Activated CD4-positive, alpha-beta T cell treated with anti-CD3 and anti-CD28 coated beads for 36 hours (primary cell): ENCODE data around the gene CACNB1. TPM values are rescaled to one million over a fixed set of nuclear protein-coding genes. Genes with fewer than 3 reads are reported as not detected.

Experiments
- ATAC-seq: fragments of 200-7000 bp; cut with Tn5 transposase; one replicate; pipeline ENCODE4 v1.10.0; 2021; ENCODE audit warnings: mild to moderate bottlenecking, moderate library complexity
- CTCF ChIA-PET: fragments of 350-600 bp; sonication (Branson Sonifier 250); formaldehyde crosslinking; loops from one replicate; lab custom pipeline; 2021; ENCODE audit warnings: antibody characterized with exemption; lab: Charles Lee
- POLR2A ChIA-PET: fragments of 350-600 bp; sonication (Branson Sonifier 250); formaldehyde crosslinking; loops from one replicate; lab custom pipeline; 2021; ENCODE audit warnings: antibody characterized with exemption, inconsistent platforms; lab: Charles Lee
- DNase-seq: peaks from one replicate; pipeline ENCODE4 v3.0.0-alpha.2; 2020
- H3K27ac Mint-ChIP-seq: one replicate; pipeline ENCODE4 v1.8.0; 2021; ENCODE audit warnings: mixed read lengths
- H3K27me3 Mint-ChIP-seq: one replicate; pipeline ENCODE4 v1.8.0; 2021; ENCODE audit warnings: mixed read lengths
- H3K36me3 Mint-ChIP-seq: one replicate; pipeline ENCODE4 v1.8.0; 2021; ENCODE audit warnings: low read depth, mixed read lengths
- H3K4me1 Mint-ChIP-seq: one replicate; pipeline ENCODE4 v1.8.0; 2021; ENCODE audit warnings: mixed read lengths
- H3K4me3 Mint-ChIP-seq: one replicate; pipeline ENCODE4 v1.8.0; 2021; ENCODE audit warnings: mild to moderate bottlenecking, moderate library complexity, mixed read lengths
- H3K9me3 Mint-ChIP-seq: one replicate; pipeline ENCODE4 v1.8.0; 2021; ENCODE audit warnings: low read depth, mixed read lengths
- intact Hi-C, 2 experiments: fragments of 100-400 bp; cut with DNase I in 1 of 2; cut with micrococcal nuclease in 1 of 2; formaldehyde crosslinking; loops; one replicate each; pipeline versions ENCODE4 v1.14.2 to v1.15.1; 2022 to 2024; cut with DNase I, micrococcal nuclease
- total RNA-seq, 2 experiments: library from RNA; stranded (reverse); gene quantifications; one replicate each; pipeline ENCODE4 v1.2.3, GENCODE V29; 2021

The CACNB1 gene
- total RNA-seq, 2 experiments from 2014 or later: 11.8 to 12.3 TPM

GRCh38 chr17:39200957-39201510, 3.6 kb upstream of the CACNB1 start:
- peaks cover 51% of the 10 kb centered on the region for H3K4me1 Mint-ChIP-seq
- ATAC-seq: no peak
- intact Hi-C loops: loop anchor here (1.0 to 10.0 kb wide), 7 partner anchors 47 to 500 kb away; partner anchors contain the start of genes CDK12 (in 2 of the 2), PPP1R1B (in 1 of the 2) and RPL23 (in 1 of the 2)
- CTCF ChIA-PET: interaction anchor here (0.8 to 1.7 kb wide), 3 partner anchors 41 to 218 kb away, joined by 3 to 4 read pairs (median 4); no protein-coding TSS in a partner anchor
- peak overlapping the region; percentile 98 for H3K4me3 Mint-ChIP-seq
- no peak for DNase-seq
- no peaks in the 10 kb centered on the region for H3K9me3 Mint-ChIP-seq
- H3K36me3 Mint-ChIP-seq: peaks cover 53% of the 10 kb centered on the region
- POLR2A ChIA-PET: no interaction called here
- peak overlapping the region; percentile 100 for H3K27ac Mint-ChIP-seq
- no peaks in the 10 kb centered on the region for H3K27me3 Mint-ChIP-seq

GRCh38 chr17:39200070-39200879, 2.8 kb upstream of the CACNB1 start, which contains the start of gene RPL19:
Gene RPL19, plus strand, starts transcription at chr17:39200283. Its CDS starts 62 bp downstream, at chr17:39200345.
- Mint-ChIP-seq H3K27ac (peak within 1 kb of the TSS; percentile 100), H3K4me1 (peaks cover 51% of the 10 kb centered on the region), H3K36me3 (peaks cover 53% of the 10 kb centered on the region), H3K4me3 (peak within 1 kb of the TSS; percentile 98), H3K27me3 (no peaks in the 10 kb centered on the region), H3K9me3 (no peaks in the 10 kb centered on the region)
- DNase-seq (peak; percentile 88), ATAC-seq (peak; percentile 70)
- intact Hi-C loops: loop anchor here (1.0 to 10.0 kb wide), 7 partner anchors 46 to 499 kb away; partner anchors contain the start of genes CDK12 (in 2 of the 2), PPP1R1B (in 1 of the 2) and RPL23 (in 1 of the 2)
- ChIA-PET CTCF (interaction anchor here (0.6 to 4.2 kb wide), 20 partner anchors 9 to 970 kb away, joined by 3 to 22 read pairs (median 4); partner anchors contain the start of gene PLXDC1), POLR2A (interaction anchor here (0.6 to 1.2 kb wide), 8 partner anchors 8 to 106 kb away, joined by 3 to 6 read pairs (median 4); no protein-coding TSS in a partner anchor)

GRCh38 chr17:39199820-39200069, 2.3 kb upstream of the CACNB1 start:
- no peaks in the 10 kb centered on the region for H3K27me3 Mint-ChIP-seq

GRCh38 chr17:39198186-39198566, 707 bp upstream of the CACNB1 start:
- H3K4me1 Mint-ChIP-seq: peaks cover 41% of the 10 kb centered on the region
- ATAC-seq: no peak
- ChIA-PET POLR2A (no interaction called here), CTCF (interaction anchor here (0.7 to 4.2 kb wide), 3 partner anchors 34 to 44 kb away, joined by 3 to 22 read pairs (median 5); no protein-coding TSS in a partner anchor)
- peak overlapping the region; percentile 98 for H3K4me3 Mint-ChIP-seq
- intact Hi-C loops: loop anchor here (2.0 to 5.0 kb wide), 3 partner anchors 33 to 326 kb away; partner anchors contain the start of genes LASP1 (in 1 of the 2) and PLXDC1 (in 1 of the 2)
- no peaks in the 10 kb centered on the region for H3K27me3 Mint-ChIP-seq
- DNase-seq: no peak
- H3K9me3 Mint-ChIP-seq: no peaks in the 10 kb centered on the region
- peaks cover 33% of the 10 kb centered on the region for H3K36me3 Mint-ChIP-seq
- H3K27ac Mint-ChIP-seq: peak overlapping the region; percentile 100

More at GRCh38 chr17:39199820-39200069, 2.3 kb upstream of the CACNB1 start:
- Mint-ChIP-seq H3K36me3 (peaks cover 48% of the 10 kb centered on the region), H3K27ac (peak overlapping the region; percentile 100), H3K4me1 (peaks cover 51% of the 10 kb centered on the region), H3K9me3 (no peaks in the 10 kb centered on the region), H3K4me3 (peak overlapping the region; percentile 98)
- POLR2A ChIA-PET: interaction anchor here (0.6 to 1.2 kb wide), 8 partner anchors 9 to 105 kb away, joined by 3 to 6 read pairs (median 4); no protein-coding TSS in a partner anchor
- DNase-seq: peak; percentile 95
- CTCF ChIA-PET: interaction anchor here (0.6 to 4.2 kb wide), 18 partner anchors 10 to 970 kb away, joined by 3 to 22 read pairs (median 5); partner anchors contain the start of gene PLXDC1
- intact Hi-C loops: loop anchor here (1.0 to 10.0 kb wide), 10 partner anchors 35 to 498 kb away; partner anchors contain the start of genes CDK12 (in 2 of the 2), LASP1 (in 1 of the 2), PLXDC1 (in 1 of the 2) and PPP1R1B (in 1 of the 2)
- ATAC-seq: peak; percentile 69

- Mint-ChIP-seq H3K9me3 (no peaks in the 10 kb centered on the region), H3K36me3 (peaks cover 26% of the 10 kb centered on the region), H3K27me3 (no peaks in the 10 kb centered on the region), H3K4me3 (peak overlapping the region; percentile 98), H3K27ac (peak overlapping the region; percentile 37), H3K4me1 (peaks cover 30% of the 10 kb centered on the region)
- peak; percentile 30 for DNase-seq
- ATAC-seq: no peak
- CTCF ChIA-PET: interaction anchor here (1.0 to 4.2 kb wide), 4 partner anchors 22 to 39 kb away, joined by 3 to 22 read pairs (median 8); no protein-coding TSS in a partner anchor
- intact Hi-C loops: loop anchor here (1.0 to 5.0 kb wide), 4 partner anchors 45 to 398 kb away; partner anchors contain the start of genes LASP1 (in 1 of the 2), PIP4K2B (in 1 of the 2) and PLXDC1 (in 1 of the 2)
- POLR2A ChIA-PET: interaction anchor here (0.6 kb wide), 1 partner anchor 32 kb away, joined by 3 read pairs; no protein-coding TSS in a partner anchor
Observed at GRCh38 chr17:39196808-39197291, 619 bp downstream of the CACNB1 start.

GRCh38 chr17:39196241-39196807, 1.1 kb downstream of the CACNB1 start:
- DNase-seq (no peak), ATAC-seq (no peak)
- no peaks in the 10 kb centered on the region for H3K27me3 Mint-ChIP-seq
- ChIA-PET POLR2A (no interaction called here), CTCF (interaction anchor here (0.6 to 4.2 kb wide), 8 partner anchors 10 to 974 kb away, joined by 3 to 22 read pairs (median 4); no protein-coding TSS in a partner anchor)
- no peaks in the 10 kb centered on the region for H3K9me3 Mint-ChIP-seq
- peaks cover 20% of the 10 kb centered on the region for H3K36me3 Mint-ChIP-seq
- peaks cover 27% of the 10 kb centered on the region for H3K4me1 Mint-ChIP-seq
- H3K4me3 Mint-ChIP-seq: peak overlapping the region; percentile 98
- peak overlapping the region; percentile 63 for H3K27ac Mint-ChIP-seq
- intact Hi-C loops: loop anchor here (2.0 to 5.0 kb wide), 3 partner anchors 44 to 324 kb away; partner anchors contain the start of genes LASP1 (in 1 of the 2) and PLXDC1 (in 1 of the 2)

GRCh38 chr17:39195568-39196160, 1.8 kb downstream of the CACNB1 start:
- POLR2A ChIA-PET: interaction anchor here (1.0 kb wide), 1 partner anchor 24 kb away, joined by 3 read pairs; no protein-coding TSS in a partner anchor
- CTCF ChIA-PET: interaction anchor here (0.5 to 2.0 kb wide), 8 partner anchors 11 to 975 kb away, joined by 3 to 10 read pairs (median 3); no protein-coding TSS in a partner anchor
- H3K9me3 Mint-ChIP-seq: no peaks in the 10 kb centered on the region
- intact Hi-C loops: loop anchor here (2.0 to 5.0 kb wide), 3 partner anchors 43 to 323 kb away; partner anchors contain the start of genes LASP1 (in 1 of the 2) and PLXDC1 (in 1 of the 2)
- H3K36me3 Mint-ChIP-seq: peaks cover 14% of the 10 kb centered on the region
- peaks cover 24% of the 10 kb centered on the region for H3K4me1 Mint-ChIP-seq
- no peak for ATAC-seq
- H3K27ac Mint-ChIP-seq: no peak overlapping the region
- no peaks in the 10 kb centered on the region for H3K27me3 Mint-ChIP-seq
- H3K4me3 Mint-ChIP-seq: peak overlapping the region; percentile 98
- no peak for DNase-seq

- H3K4me1 Mint-ChIP-seq: peaks cover 24% of the 10 kb centered on the region
- DNase-seq (no peak), ATAC-seq (no peak)
- intact Hi-C loops: loop anchor here (5.0 kb wide), 2 partner anchors 43 to 323 kb away; partner anchors contain the start of genes LASP1 (in 1 of the 2) and PLXDC1 (in 1 of the 2)
- ChIA-PET CTCF (interaction anchor here (0.5 to 2.0 kb wide), 4 partner anchors 12 to 324 kb away, joined by 3 to 10 read pairs (median 4); no protein-coding TSS in a partner anchor), POLR2A (interaction anchor here (1.0 kb wide), 1 partner anchor 23 kb away, joined by 3 read pairs; no protein-coding TSS in a partner anchor)
- no peak overlapping the region for H3K4me3 Mint-ChIP-seq
- no peaks in the 10 kb centered on the region for H3K9me3 Mint-ChIP-seq
- H3K27ac Mint-ChIP-seq: no peak overlapping the region
- H3K27me3 Mint-ChIP-seq: no peaks in the 10 kb centered on the region
- H3K36me3 Mint-ChIP-seq: peaks cover 8% of the 10 kb centered on the region
Observed at GRCh38 chr17:39194985-39195524, 2.4 kb downstream of the CACNB1 start.

GRCh38 chr17:39194089-39194984, 3.1 kb downstream of the CACNB1 start:
- H3K4me1 Mint-ChIP-seq: peaks cover 18% of the 10 kb centered on the region
- H3K27ac Mint-ChIP-seq: no peak overlapping the region
- H3K9me3 Mint-ChIP-seq: no peaks in the 10 kb centered on the region
- ChIA-PET CTCF (interaction anchor here (0.7 kb wide), 1 partner anchor 51 kb away, joined by 3 read pairs; no protein-coding TSS in a partner anchor), POLR2A (interaction anchor here (1.0 kb wide), 1 partner anchor 23 kb away, joined by 3 read pairs; no protein-coding TSS in a partner anchor)
- intact Hi-C loops: no loop called here
- no peak for ATAC-seq
- H3K36me3 Mint-ChIP-seq: peaks cover 5% of the 10 kb centered on the region
- no peak overlapping the region for H3K4me3 Mint-ChIP-seq
- DNase-seq: no peak
- no peaks in the 10 kb centered on the region for H3K27me3 Mint-ChIP-seq
